ENCODE results near the gene APOBEC3H. TPM values are rescaled to one million over a fixed set of nuclear protein-coding genes. Genes with fewer than 3 reads are reported as not detected.

Gene APOBEC3H
- total RNA-seq, 1 experiment from 2014 or later = 1.8 TPM

GRCh38 chr22:39152511-39153219 is 55.6 kb downstream of the APOBEC3H start, which contains the start of gene CBX7 (continued):
- TF ChIP-seq CTCF (IDR thresholded peaks at IDR 0.05 in 2 of 3, conservative IDR thresholded peaks at IDR 0.05 in 1 of 3; ENCODE audit: borderline replicate concordance in 1 of 3, insufficient read depth in 1 of 3, low read depth in 2 of 3, low read length in 2 of 3) (no peak), POLR2A (IDR thresholded peaks at IDR 0.05; ENCODE audit: borderline replicate concordance, extremely low read depth, insufficient read depth, insufficient read length) (no peak), CBX3 (IDR thresholded peaks at IDR 0.05; ENCODE audit: low read depth) (no peak), FOSL1 (IDR thresholded peaks at IDR 0.05; ENCODE audit: low read depth) (no peak), YY1 (IDR thresholded peaks at IDR 0.05; ENCODE audit: extremely low read depth, insufficient replicate concordance, low read depth, low read length) (peak; percentile 46)

GRCh38 chr22:39153220-39153717 is 56.2 kb downstream of the APOBEC3H start:
- no TSS peak for BruUV-seq (replicated peaks)
- intact Hi-C loops (cut with micrococcal nuclease) = no loop called here
- CTCF ChIA-PET = interaction anchor here (1.0 kb wide), 1 partner anchor 283 kb away, joined by 5 read pairs; no protein-coding TSS in a partner anchor

More at GRCh38 chr22:39153220-39153717, 56.2 kb downstream of the APOBEC3H start:
- ChIA-PET RAD21 (ENCODE audit: low non-redundant PET in 1 of 2, low total read pairs in 2 of 2, uncharacterized antibody in 2 of 2, unreplicated experiment in 2 of 2) (no interaction called here), POLR2A (interaction anchor here (1.0 to 1.8 kb wide), 3 partner anchors 139 to 166 kb away, joined by 3 to 11 read pairs (median 3); partner anchors contain the start of gene RPL3)
- H3K27me3 ChIP-seq (ENCODE audit: insufficient read depth, low read length) = no peaks in the 10 kb centered on the region
- H3K79me2 ChIP-seq (ENCODE audit: insufficient read depth, low read length) = no peaks in the 10 kb centered on the region
- ATAC-seq (no peak), DNase-seq (ENCODE audit: low read depth, low spot score) (no peak)
- peak overlapping the region; percentile 52; the same call in 1 of the 2 replicates for H3K27ac ChIP-seq (ENCODE audit: low read depth, low read length)
- no peaks in the 10 kb centered on the region for H3K9me2 ChIP-seq (ENCODE audit: insufficient read depth)
- H3K9me3 ChIP-seq (ENCODE audit: control insufficient read depth in 1 of 2, insufficient read depth in 1 of 2, low read depth in 1 of 2, low read length in 2 of 2) = no peaks in the 10 kb centered on the region
- H3K9ac ChIP-seq (ENCODE audit: low read length) = peak overlapping the region; percentile 63
- H3K4me1 ChIP-seq (ENCODE audit: control insufficient read depth in 1 of 2, insufficient read depth in 2 of 2, low read length in 2 of 2) = peaks cover 7 to 20% of the 10 kb centered on the region in 2 experiments
- H2AFZ ChIP-seq (ENCODE audit: low read depth, low read length, poor library complexity, severe bottlenecking) = no peak overlapping the region
- H4K20me1 ChIP-seq (ENCODE audit: insufficient read depth) = no peaks in the 10 kb centered on the region
- TF ChIP-seq SP1 (IDR thresholded peaks at IDR 0.05; ENCODE audit: low read depth) (no peak), JUND (IDR thresholded peaks at IDR 0.05) (no peak), REST (IDR thresholded peaks at IDR 0.05; ENCODE audit: low read depth) (no peak)
- H3K4me2 ChIP-seq (ENCODE audit: low read length) = peak overlapping the region; percentile 85
- peak overlapping the region; percentile 41 to 55 for H3K4me3 ChIP-seq (replicated peaks in 1 of 2; ENCODE audit: low read depth in 1 of 2, low read length in 2 of 2)
- no peaks in the 10 kb centered on the region for H3K36me3 ChIP-seq (ENCODE audit: control insufficient read depth in 1 of 2, insufficient read depth in 2 of 2, low read length in 2 of 2)

Other genes starting within 250 kb of the APOBEC3H start
- 90.0 TPM for gene CBX6, start 225.0 kb upstream of the APOBEC3H start, total RNA-seq (2021; ENCODE audit: unreplicated experiment)
- not detected for gene APOBEC3A, start 139.6 kb upstream of the APOBEC3H start, total RNA-seq (2021; ENCODE audit: unreplicated experiment)
- 10.3 TPM for gene APOBEC3B, start 114.9 kb upstream of the APOBEC3H start, total RNA-seq (2021; ENCODE audit: unreplicated experiment)
- gene APOBEC3C, start 83.0 kb upstream of the APOBEC3H start, total RNA-seq (2021; ENCODE audit: unreplicated experiment) = 40.2 TPM
- 3.3 TPM for gene APOBEC3D, start 76.1 kb upstream of the APOBEC3H start, total RNA-seq (2021; ENCODE audit: unreplicated experiment)
- gene APOBEC3F, start 56.4 kb upstream of the APOBEC3H start, total RNA-seq (2021; ENCODE audit: unreplicated experiment) = 11.1 TPM
- 0.71 TPM for gene APOBEC3G, start 20.0 kb upstream of the APOBEC3H start, total RNA-seq (2021; ENCODE audit: unreplicated experiment)
- 20.1 TPM for gene CBX7, start 55.4 kb downstream of the APOBEC3H start, total RNA-seq (2021; ENCODE audit: unreplicated experiment)
- 13.1 TPM for gene PDGFB, start 147.7 kb downstream of the APOBEC3H start, total RNA-seq (2021; ENCODE audit: unreplicated experiment)
- gene RPL3, start 222.4 kb downstream of the APOBEC3H start, total RNA-seq (2021; ENCODE audit: unreplicated experiment) = 2,966 TPM

All from HCT116 (cell line).